ENCODE data around the gene PLXNB2.
"Not testable (repeated sequence)": the region's sequence is repeated elsewhere in the genome, so short reads cannot be mapped to it uniquely, and the experiment has no call there.

DNA sequence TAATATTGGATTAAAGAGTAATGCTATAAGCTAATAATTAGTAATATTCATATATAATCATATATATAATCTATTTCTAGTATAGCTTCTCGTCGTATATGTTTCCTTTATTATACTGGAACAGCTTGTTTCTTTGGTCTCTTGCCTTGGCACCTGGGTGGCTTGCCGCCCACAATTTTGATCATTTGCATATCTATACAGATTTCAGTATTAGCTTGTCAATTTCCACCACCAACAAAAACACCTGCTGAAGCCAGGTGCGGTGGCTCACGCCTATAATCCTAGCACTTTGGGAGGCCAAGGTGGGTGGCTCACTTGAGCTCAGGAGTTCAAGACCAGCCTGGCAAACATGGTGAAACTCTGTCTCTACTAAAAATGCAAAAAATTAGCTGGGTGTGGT is 27.0 kb upstream of the PLXNB2 start:
- TF ChIP-seq, protein P1, sequence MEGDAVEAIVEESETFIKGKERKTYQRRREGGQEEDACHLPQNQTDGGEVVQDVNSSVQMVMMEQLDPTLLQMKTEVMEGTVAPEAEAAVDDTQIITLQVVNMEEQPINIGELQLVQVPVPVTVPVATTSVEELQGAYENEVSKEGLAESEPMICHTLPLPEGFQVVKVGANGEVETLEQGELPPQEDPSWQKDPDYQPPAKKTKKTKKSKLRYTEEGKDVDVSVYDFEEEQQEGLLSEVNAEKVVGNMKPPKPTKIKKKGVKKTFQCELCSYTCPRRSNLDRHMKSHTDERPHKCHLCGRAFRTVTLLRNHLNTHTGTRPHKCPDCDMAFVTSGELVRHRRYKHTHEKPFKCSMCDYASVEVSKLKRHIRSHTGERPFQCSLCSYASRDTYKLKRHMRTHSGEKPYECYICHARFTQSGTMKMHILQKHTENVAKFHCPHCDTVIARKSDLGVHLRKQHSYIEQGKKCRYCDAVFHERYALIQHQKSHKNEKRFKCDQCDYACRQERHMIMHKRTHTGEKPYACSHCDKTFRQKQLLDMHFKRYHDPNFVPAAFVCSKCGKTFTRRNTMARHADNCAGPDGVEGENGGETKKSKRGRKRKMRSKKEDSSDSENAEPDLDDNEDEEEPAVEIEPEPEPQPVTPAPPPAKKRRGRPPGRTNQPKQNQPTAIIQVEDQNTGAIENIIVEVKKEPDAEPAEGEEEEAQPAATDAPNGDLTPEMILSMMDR (IDR thresholded peaks at IDR 0.05; ENCODE audit: low read length), result not testable (repeated sequence)
- TF ChIP-seq EZH2 (IDR thresholded peaks at IDR 0.05; ENCODE audit: borderline replicate concordance, low read length), result not testable (repeated sequence)
